ENCODE measurements around the gene SEZ6L2. TPM values are rescaled to one million over a fixed set of nuclear protein-coding genes. Genes with fewer than 3 reads are reported as not detected.

SEZ6L2 gene
- total RNA-seq, 1 experiment from 2014 or later = 70.7 TPM

DNA sequence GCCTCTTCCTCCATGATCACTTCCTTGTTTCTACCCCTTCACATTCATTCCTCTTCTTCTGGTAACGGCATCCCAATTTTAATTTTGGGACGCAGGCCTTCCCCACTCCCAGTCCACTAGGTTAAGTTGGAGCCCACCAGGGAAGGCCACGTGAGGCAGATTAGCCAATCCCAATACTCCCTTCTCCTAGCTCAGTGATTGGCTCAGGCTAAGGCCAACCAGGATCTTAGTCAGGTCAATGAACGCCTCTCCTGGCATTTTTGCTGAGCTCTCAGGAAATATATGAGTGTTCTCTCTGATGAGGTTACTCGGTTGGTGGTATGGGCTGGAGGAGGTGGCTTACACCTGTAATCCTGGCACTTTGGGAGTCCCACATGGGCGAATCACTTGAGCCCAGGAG, 15.4 kb downstream of the SEZ6L2 start:
- ChIA-PET CTCF (no interaction called here), POLR2A (no interaction called here)
- BruUV-seq (replicated peaks) = no TSS peak
- Histone ChIP-seq H3K27ac (ENCODE audit: low read length) (no peak overlapping the region), H3K27me3 (ENCODE audit: control insufficient read depth, insufficient read depth, low read length) (no peaks in the 10 kb centered on the region), H3K36me3 (ENCODE audit: control insufficient read depth, insufficient read depth, low read length) (no peaks in the 10 kb centered on the region), H3K4me3 (ENCODE audit: low read depth in 2 of 2, low read length in 2 of 2) (no peak overlapping the region), H3K4me1 (ENCODE audit: control insufficient read depth, insufficient read depth, low read length) (no peaks in the 10 kb centered on the region), H3K9me3 (ENCODE audit: control insufficient read depth, insufficient read depth, low read depth, low read length) (no peaks in the 10 kb centered on the region)
- DNase-seq (ENCODE audit: low read depth, low spot score) = no peak
- ATAC-seq = no peak; the same call in 1 of the 2 replicates
- TF ChIP-seq, protein P1, sequence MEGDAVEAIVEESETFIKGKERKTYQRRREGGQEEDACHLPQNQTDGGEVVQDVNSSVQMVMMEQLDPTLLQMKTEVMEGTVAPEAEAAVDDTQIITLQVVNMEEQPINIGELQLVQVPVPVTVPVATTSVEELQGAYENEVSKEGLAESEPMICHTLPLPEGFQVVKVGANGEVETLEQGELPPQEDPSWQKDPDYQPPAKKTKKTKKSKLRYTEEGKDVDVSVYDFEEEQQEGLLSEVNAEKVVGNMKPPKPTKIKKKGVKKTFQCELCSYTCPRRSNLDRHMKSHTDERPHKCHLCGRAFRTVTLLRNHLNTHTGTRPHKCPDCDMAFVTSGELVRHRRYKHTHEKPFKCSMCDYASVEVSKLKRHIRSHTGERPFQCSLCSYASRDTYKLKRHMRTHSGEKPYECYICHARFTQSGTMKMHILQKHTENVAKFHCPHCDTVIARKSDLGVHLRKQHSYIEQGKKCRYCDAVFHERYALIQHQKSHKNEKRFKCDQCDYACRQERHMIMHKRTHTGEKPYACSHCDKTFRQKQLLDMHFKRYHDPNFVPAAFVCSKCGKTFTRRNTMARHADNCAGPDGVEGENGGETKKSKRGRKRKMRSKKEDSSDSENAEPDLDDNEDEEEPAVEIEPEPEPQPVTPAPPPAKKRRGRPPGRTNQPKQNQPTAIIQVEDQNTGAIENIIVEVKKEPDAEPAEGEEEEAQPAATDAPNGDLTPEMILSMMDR (IDR thresholded peaks at IDR 0.05) = no peak
- no peak for TF ChIP-seq REST (IDR thresholded peaks at IDR 0.05; ENCODE audit: insufficient read depth in 1 of 2, low read depth in 2 of 2, low read length in 1 of 2)
- intact Hi-C loops (cut with micrococcal nuclease; ENCODE audit: unreplicated experiment) = no loop called here
- in situ Hi-C loops (cut with HindIII; ENCODE audit: low pct_unique_long_range_greater_than_20kb, low sequenced_read_pairs) = no loop called here

DNA sequence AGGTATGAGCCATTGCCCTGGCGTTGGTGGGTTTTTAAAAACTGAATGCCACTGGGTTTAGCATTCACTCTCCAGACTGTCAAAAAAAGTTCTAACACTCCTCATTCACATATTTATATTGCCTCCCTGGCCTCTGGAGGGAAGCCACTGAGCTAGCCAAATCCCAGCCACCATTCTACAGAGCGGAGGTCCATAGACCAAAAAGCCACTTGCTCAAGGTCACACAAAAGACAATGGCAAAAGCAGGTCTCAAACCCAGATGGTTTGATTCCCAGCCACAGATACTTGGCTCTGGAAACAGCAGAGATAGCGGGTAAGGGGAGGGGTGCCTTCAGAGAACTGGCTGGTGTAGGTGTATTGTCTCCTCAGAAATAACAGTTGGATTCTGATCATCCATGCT, 18.3 kb downstream of the SEZ6L2 start:
- no peaks in the 10 kb centered on the region for H3K9me3 ChIP-seq (ENCODE audit: control insufficient read depth, insufficient read depth, low read depth, low read length)
- H3K27me3 ChIP-seq (ENCODE audit: control insufficient read depth, insufficient read depth, low read length) = no peaks in the 10 kb centered on the region
- no TSS peak for BruUV-seq (replicated peaks)
- POLR2A ChIA-PET = no interaction called here
- DNase-seq (ENCODE audit: low read depth, low spot score) = no peak
- H3K4me3 ChIP-seq (ENCODE audit: low read depth in 2 of 2, low read length in 2 of 2) = no peak overlapping the region
- no peaks in the 10 kb centered on the region for H3K4me1 ChIP-seq (ENCODE audit: control insufficient read depth, insufficient read depth, low read length)
- no peaks in the 10 kb centered on the region for H3K36me3 ChIP-seq (ENCODE audit: control insufficient read depth, insufficient read depth, low read length)
- ATAC-seq = no peak
- CTCF ChIA-PET = interaction anchor here (0.5 to 0.6 kb wide), 2 partner anchors 33 to 110 kb away, joined by 3 to 4 read pairs; no protein-coding TSS in a partner anchor
- in situ Hi-C loops (cut with HindIII; ENCODE audit: low pct_unique_long_range_greater_than_20kb, low sequenced_read_pairs) = no loop called here
- no peak overlapping the region for H3K27ac ChIP-seq (ENCODE audit: low read length)
- intact Hi-C loops (cut with micrococcal nuclease; ENCODE audit: unreplicated experiment) = no loop called here
- no peak for TF ChIP-seq REST (IDR thresholded peaks at IDR 0.05; ENCODE audit: insufficient read depth in 1 of 2, low read depth in 2 of 2, low read length in 1 of 2)
- TF ChIP-seq, protein P1 (IDR thresholded peaks at IDR 0.05) = no peak
- TF ChIP-seq TCF7L2 (IDR thresholded peaks at IDR 0.05; ENCODE audit: low read depth, low read length) = no peak
- no peak for TF ChIP-seq POLR2AphosphoS5 (IDR thresholded peaks at IDR 0.05; ENCODE audit: low read depth, low read length)
- TF ChIP-seq SIN3A (IDR thresholded peaks at IDR 0.05; ENCODE audit: borderline replicate concordance, insufficient read depth, low read depth, low read length) = no peak
